HG03558 (cell line): Measurements from ENCODE around the gene B4GALT1.
"Not testable (repeated sequence)": the region's sequence is repeated elsewhere in the genome, so short reads cannot be mapped to it uniquely, and the experiment has no call there.

Source experiments
- ATAC-seq: cut with Tn5 transposase; IDR thresholded peaks from one replicate; pipeline ENCODE4 v1.9.1; 2021; ENCODE audit warnings: moderate number of reproducible peaks; ENCODE audit not compliant: unreplicated experiment; ENCODE audit errors: extremely low read depth

Gene B4GALT1

DNA sequence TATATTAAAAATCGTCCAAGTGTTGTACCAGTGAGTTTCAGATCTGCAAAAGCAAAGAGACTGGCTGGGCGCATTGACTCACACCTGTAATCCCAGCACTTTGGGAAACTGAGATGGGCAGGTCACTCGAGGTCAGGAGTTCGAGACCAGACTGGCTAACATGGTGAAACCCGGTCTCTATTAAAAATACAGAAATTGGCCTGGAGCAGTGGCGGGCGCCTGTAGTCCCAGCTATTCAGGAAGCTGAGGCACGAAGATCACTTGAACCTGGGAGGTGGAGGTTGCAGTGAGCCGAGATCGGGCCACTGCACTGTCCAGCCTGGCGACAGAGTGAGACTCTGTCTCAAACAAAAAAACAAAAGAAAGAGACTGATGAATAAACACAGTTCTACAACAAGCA, 18.3 kb upstream of the B4GALT1 start:
- ATAC-seq, result no peak

DNA sequence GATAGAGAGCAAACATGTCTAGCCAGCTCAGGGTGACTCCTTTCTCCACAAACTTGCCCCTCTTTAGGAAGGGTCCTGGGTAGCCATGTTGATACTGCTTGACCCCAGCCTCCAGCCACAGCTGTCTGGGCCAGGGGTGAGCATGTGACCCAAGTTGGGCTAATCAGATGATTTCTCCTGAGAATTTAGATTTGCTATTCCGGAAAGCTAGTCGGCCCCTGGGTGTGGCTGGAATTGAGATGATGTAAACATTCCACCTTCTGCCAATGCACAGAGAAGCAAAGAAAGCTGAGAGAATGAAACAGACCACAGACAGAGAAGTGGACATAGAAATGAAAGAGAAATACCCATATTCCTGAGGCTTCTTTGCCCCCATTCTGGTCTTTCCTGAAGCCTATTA, 17.8 kb upstream of the B4GALT1 start:
- no peak for ATAC-seq

DNA sequence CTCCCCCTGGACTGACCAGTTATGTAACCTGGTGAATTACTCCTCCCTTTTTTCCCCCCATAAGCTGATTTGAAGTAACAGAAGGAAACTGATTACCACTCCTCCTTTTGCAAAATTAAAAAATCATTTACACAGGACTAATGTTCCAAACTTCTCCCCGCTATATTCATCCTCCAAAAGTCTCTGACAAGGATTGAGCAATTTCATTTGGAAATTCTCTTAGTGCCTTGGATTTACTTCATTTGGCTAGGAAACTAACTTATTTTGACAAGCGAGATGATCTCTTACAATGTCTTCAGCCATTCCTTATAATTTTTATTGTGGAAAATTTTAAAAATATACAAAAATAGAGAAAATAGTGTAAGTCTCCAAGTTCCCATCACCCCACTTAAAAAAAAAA, 15.4 kb upstream of the B4GALT1 start:
- no peak for ATAC-seq

DNA sequence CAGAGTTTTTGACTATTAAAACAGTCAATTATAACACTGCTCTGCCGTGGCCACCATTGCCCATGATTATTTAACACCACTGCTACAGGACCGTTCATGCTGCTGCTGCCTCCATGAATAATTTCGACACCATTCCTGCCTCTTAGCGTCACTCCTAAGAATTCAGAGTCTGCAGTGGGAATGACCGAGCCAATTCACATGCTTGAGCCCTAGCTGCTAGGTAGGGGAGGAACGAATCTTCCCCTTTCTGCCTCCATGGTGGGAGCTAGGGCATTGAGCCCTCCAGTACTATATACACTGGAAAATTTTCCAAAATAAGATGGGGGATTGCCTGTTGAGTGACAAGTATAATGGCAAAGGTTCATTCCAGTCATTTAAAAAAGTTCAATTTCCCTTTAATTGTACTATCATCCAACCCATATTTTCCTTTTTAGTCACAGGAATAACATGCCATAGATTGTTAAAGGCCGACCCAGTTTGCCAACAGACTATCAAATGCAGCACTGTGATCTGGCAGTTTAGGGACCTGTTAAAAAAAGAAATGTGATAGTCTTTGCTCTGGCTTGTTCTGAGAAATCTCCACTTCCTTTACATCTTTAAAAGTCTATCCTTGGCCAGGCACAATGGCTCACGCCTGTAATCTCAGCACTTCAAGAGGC, 13.5 kb upstream of the B4GALT1 start:
- ATAC-seq, result no peak

DNA sequence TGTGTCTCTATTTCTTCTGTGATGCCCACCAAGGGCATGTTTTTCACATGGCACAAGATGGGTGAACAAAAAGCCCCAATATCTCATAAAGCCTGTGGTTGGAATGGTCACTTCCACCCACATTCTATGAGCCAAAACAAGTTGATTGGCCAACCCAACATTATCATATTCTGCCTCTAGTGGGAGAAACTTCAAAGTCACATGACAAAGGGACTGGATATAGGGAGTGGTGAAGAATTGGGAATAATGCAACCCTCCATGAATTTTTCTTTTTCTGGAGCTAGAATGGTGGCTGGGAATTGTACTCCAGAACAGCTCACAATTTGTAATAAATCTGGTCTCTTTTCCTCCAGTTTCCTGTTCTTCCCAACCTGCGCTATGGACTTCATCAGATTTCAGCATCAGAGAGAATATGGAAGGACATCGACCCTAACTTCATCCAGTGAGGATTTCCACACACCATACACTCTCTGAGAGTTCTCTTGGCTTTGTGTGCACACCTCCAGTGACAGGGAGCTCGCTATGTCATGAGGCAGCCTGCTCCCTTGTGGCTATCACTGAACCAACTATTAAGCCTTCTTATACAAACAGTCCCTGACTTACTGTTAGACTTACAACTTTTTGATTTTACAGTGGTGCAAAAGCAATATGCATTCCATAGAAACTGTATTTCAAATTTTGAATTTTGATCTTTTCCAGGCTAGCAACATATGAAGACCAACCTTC, 12.0 kb upstream of the B4GALT1 start:
- no peak for ATAC-seq

DNA sequence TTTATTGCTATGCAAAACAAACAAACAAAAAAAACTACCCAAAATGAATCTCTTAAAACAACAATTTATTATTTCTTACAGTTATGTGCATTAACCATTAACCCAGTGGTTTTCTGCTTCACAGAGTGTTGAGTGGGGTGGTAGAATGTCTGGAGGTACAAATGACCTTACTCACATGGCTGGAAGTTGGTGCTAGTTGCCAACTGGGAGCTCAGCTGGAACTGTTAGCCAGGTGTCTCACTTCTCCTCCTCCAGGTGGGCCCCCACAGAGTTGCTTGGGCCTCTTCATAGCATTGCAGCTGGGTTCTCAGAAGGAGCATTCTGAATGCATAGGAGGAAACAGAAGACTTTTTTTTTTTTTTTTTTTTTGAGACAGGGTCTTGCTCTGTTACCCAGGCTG, 10.5 kb upstream of the B4GALT1 start:
- ATAC-seq, result peak; percentile 88

DNA sequence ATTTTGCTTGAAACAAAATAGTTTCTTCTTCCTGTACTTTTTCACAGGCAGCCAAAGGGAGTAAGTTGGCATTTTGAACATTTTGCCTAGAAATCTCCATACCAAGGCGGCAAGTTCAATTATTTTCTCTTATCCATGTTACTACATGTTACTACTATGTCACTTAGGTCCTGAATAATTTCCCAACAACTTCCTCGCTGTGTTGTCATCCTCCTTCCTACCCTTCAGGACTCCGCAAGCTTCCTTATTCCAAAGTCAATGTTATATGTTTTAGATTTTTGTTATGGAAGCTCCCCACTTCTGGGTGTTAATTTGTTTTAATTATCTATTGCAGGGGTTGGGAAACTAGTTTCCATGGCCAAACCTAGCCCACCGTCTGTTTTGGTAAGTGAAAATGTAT, 9.9 kb upstream of the B4GALT1 start:
- no peak for ATAC-seq

DNA sequence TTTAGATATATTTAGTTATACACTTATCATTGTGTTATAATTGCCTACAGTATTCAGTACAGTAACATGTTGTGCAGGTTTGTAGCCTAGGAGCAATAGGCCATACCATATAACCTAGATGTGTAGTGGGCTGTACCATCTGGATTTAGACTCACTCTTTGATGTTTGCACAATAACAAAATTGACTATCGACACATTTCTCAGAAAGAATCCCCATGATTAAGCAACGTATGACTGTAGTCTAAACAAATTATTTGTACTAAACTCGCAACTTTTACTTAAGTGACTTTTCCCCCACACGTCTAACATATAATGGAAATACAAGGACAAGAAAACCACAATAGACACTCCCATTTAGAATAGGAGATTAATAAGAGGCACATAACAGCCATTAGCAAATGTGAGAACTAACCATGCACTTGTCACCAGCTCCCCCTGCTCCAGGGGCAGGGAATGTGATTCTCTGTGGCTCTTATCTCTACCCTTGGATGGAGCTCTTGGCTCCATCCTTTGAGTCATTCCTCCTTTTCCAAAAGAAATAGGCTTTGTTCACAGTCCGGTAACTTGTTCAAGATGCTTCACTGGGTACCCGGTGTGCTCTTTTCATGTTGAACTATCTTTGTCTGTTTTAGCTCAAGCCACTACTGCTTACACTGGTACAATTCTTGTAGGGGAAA, 8.7 kb upstream of the B4GALT1 start:
- ATAC-seq, result no peak

DNA sequence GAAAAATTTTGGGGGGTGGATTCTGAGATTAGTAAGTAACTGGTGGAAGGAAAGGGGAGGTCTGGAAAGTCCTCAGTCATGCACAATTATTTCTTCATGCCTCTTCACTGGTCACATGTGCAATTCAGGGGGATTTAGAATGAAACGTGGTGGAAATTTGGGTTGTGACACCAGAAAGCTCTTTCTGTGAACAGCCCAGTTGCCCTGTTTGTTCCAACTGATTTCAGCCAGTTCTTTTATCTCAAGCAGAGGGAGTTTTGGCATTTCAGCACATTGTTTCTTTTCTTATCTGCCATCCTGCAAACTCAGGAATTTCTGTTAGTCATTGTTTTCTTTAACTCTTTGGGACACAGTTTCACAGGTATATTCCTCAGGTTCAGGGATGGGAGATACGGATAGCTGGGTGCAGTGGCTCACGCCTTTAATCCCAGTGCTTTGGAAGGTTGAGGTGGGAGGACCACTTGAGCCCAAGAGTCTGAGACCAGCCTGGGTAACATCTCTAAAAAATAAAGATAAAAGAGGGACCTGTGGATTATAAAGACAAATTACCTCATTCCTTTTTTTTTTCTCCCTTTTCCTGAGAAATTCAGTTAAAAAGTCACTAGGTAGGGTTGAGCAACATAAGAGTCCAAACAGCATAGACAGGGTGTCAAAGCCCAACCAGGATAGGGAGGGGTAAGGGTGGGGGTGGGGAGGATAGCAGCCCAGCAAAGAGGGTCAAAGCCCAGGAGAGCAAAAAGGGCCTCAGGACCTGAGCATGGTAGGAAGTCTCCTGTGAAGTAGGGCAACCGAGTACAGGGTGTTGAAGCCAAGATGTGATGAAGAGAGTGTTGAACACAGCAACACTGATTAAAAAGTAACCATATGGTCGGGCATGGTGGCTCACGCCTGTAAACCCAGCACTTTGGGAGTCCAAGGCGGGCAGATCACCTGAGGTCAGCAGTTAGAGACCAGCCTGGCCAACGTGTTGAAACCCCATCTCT, 5.4 kb upstream of the B4GALT1 start:
- no peak for ATAC-seq

DNA sequence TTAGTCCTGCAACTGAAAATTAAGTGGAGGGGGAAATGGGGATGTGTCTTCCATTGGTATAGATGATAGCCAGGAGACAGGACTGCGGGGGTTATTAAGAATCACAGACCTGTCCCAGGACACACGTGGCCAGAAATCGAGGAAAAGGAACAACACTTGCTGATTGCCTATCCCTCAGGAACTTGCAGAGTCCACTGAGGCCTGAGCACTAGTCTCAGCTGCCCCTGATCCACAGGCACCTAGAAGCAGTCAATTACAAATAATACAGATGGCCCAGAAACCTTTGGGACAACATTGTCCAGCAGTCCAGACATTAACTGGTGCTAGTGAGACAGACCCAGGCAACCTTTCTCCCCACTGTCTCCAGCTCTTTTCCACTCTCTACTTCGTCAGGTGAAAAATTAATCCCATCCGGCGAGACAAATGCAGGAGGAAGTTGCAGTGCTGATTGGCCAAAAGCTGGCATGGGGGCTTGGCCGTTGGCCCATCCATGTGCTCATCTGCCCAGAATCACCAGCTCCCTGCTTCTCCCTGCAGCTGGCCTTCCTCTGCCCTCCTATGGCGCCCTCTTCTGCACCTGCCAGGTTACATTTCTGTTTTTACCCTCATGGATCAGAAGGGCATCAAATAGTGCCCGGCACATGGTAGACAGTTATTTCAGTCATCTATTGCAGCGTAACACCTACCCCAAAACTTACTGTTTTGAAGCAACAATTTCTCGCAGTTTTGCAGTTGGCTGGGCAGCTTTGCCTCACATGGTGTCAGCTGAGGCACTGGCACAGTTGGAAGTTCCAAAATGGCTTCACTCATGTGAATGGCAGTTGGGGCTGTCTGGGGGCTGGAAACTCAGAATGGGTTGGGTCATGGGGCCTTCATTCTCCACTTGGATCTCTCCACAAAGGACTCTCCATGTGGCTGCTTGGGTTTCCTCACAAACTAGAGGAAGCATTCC, 3.6 kb upstream of the B4GALT1 start:
- no peak for ATAC-seq

DNA sequence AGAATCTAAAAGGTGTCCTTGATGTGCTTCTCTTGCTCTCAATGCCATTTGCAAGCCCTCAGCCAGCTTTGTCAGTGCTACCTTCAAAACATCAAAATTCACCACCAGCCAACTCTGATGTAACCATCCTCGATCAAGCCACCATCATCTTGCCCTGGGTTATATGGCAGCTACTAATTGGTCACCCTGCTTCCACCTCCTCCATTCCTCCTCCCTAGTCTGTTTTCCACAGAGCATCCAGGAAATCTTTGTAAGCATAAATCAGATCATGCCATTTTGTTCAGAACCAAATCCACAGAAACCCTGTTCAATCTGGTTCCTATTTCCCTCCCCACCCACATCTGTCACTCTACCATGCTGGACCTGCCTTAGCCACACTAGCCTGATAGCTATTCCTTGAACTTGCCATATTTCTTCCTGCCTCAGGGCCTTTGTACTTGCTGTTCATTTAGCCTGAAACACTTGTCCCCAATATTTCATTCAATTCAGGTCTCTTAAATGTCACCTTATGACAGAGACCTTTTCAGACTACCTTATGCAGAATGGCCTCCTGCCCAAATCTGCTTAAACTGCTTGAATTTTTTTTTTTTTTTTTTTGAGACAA, 1.9 kb upstream of the B4GALT1 start:
- no peak for ATAC-seq

DNA sequence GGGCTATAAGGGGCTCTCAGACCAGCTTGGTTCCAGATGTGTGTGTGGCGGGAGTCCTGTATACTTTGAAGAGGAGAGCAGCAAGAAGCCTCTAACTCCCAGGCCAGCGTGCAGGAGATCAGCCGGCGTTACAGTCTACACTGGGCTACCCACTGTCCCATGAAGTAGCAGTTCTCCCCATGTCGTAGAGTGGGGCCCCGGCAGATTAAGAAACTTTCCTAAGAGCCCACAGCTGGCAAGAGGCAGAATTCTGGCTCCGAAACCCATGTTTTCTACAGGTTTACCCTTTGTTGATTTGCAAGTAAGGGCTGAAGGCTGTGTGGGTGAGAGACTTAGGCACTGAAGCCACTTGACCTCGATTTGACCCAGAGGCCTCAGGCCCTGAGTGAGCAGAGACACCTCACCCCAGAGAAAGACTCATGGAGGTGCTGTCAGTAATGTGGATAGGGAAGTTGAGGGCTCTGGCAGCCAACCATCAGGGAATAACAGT, 881 bp upstream of the B4GALT1 start:
- no peak for ATAC-seq

DNA sequence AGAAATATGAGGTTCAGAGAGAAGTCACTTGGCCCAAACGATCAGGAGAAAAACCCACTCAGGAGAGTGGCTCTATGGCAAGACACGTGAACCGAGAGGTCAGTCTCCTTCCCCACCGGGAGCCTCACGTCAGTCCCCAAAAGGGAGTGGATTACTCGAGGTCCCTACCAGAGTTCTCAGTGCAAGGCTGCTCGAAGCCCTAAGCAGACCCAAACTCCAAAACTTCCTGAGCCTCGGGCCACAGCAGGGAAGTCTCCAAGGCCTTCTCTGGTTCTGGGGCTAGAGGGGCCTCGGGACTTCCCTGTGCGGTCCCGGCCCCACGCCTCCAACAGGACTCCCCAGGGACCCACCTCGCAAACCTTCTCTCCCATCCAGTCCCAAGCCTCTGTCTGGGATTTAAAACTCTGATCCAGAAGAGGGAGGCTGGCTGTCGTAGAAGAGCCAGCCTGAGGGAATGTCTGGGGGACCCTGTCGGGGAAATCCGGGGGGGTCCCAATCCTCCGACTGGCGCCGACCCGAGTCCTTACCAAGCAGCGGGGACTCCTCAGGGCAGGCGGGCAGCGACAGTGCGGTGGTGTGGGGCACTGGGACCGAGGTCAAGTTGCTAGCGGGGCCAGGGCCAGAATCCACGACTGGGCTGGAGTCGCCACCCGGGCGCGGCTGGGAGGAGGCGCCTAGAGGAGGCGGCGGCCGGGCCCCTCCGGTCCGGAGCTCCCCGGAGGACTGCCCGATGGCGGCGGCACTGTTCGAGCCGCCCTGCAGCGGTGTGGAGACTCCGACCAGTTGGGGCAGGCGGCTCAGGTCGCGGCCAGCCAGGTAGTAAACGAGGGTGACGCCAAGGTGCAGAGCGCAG, 679 bp downstream of the B4GALT1 start:
- ATAC-seq, result no peak

DNA sequence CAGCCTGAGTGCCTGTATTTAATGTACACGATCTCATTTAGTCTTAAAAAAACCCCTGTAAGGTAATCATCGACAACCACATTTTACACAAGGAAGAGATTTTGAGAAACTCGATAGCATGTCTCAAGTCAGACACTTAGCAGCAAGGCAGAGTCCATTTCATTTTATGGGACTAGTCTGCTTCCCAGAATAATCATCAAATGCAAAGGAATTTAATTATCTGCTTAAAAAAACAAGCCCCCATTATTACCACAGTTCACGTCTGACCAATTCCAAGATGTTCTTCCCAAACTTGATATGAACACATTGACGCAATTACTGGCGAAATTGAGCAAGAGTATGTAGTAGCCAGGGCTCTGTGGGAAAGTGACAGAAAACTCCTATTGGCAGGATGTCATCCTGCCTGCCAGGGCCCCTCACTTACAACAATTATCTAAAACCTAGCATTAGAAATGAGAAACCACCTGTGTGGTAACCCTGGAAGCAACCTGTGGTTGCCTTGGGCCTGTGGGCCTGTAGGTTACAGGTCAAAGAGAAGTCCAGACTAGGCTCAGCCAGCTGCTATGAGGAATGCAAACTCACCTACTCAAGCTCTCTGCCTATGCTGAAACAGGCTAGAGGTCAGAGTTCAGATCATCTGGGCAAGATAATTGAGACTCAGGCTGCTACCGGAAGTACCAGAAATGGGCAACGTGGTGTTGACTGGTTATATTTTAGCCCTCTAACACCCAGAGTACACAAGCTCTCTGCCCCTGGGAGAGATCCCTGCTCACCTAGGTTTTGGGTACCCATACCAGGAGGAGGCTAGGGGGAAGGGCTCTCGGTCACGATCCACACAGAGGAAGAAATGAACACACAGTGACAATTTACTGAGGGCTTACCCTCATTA, 1.6 kb downstream of the B4GALT1 start:
- no peak for ATAC-seq

DNA sequence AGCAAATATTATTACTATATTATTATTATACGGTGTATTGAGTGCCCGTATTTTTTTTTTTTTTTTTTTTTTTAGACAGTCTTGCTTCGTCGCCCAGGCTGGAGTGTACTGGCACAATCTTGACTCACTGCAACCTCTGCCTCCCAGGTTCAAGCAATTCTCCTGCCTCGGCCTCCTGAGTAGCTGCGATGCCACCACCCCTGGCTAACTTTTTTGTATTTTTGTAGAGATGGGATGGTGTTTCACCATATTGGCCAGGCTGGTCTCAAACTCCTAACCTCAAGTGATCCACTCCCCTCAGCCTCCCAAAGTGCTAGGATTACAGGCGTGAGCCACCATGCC, 2.2 kb downstream of the B4GALT1 start:
- ATAC-seq, result not testable (repeated sequence)

DNA sequence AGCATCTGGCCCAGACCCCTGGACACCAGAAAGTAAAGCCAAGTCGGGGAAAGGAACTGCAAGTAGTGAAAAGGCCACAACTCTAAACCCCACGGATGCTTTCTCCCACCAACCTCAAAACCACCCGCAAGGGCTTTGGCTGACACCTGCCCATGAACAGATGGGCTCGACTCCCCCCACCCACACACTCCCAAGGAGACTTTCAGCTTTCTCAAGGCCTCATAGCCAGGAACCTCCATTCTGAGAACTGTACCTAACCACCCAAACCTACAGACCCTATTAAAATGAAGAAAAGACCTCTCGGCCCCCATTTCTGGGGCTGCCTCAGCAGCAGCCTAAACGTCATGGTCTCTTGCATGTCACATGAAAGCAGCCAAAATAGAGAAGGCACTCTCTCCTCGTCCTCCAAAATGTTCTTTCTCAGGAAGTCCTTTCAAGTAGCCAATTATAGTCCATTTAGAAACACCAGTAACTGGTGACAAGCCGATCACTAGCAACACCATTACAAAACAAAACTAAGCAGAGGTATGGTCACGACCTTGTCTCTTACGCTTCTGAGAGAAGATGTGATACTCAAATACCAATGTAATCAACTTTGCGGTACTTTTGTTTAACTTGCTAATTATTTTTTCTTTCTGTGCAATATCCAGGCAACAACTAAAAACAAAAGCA, 2.9 kb downstream of the B4GALT1 start:
- no peak for ATAC-seq
